ENCODE data around the gene TUBGCP3.

GRCh38 chr13:112588490-112589297 lies 741 bp upstream of the TUBGCP3 start:
- TF ChIP-seq TAF1 (IDR thresholded peaks at IDR 0.05; ENCODE audit: low read depth) = no peak
- TF ChIP-seq CTCF (IDR thresholded peaks at IDR 0.05; ENCODE audit: poor library complexity, severe bottlenecking) = no peak
- TF ChIP-seq EP300 (conservative IDR thresholded peaks at IDR 0.05; ENCODE audit: poor library complexity, severe bottlenecking) = no peak
